HepG2 (cell line): ENCODE measurements around the gene DPH7. TPM values are rescaled to one million over a fixed set of nuclear protein-coding genes. Genes with fewer than 3 reads are reported as not detected.

Experiments
- DMAP1 ChIP-seq: IDR thresholded peaks from 2 replicates; pipeline ENCODE4 v1.6.1; 2016
- ELF1 ChIP-seq: sonication (generic); formaldehyde crosslinking; IDR thresholded peaks from 2 replicates; pipeline ENCODE4 v1.4.0; 2020; ENCODE audit warnings: missing genetic modification reagents
- GTF3A ChIP-seq: sonication (generic); formaldehyde crosslinking; conservative IDR thresholded peaks from 2 replicates; pipeline ENCODE4 v1.4.0; 2020; ENCODE audit warnings: mild to moderate bottlenecking, missing genetic modification reagents
- HNF4G ChIP-seq, 2 experiments: sonication (generic) in 1 of 2; formaldehyde crosslinking in 1 of 2; IDR thresholded peaks; 2 replicates each; pipeline versions ENCODE4 v1.4.0 to v1.6.1; 2011 to 2020; ENCODE audit warnings: borderline replicate concordance in 2 of 2, low read depth in 2 of 2, mild to moderate bottlenecking in 2 of 2, low read length in 1 of 2, missing genetic modification reagents in 1 of 2, moderate library complexity in 1 of 2
- TCF7 ChIP-seq: sonication (generic); IDR thresholded peaks from 2 replicates; pipeline ENCODE4 v1.6.1; 2016; ENCODE audit warnings: antibody characterized with exemption, low read depth
- ZKSCAN5 ChIP-seq: sonication (generic); formaldehyde crosslinking; IDR thresholded peaks from 2 replicates; pipeline ENCODE4 v1.5.1; 2020; ENCODE audit warnings: mild to moderate bottlenecking, missing genetic modification reagents
- ZMYM4 ChIP-seq: sonication (generic); formaldehyde crosslinking; IDR thresholded peaks from 2 replicates; pipeline ENCODE4 v1.8.1; 2023; ENCODE audit warnings: mild to moderate bottlenecking, missing genetic modification reagents
- ZNF44 ChIP-seq: sonication (generic); formaldehyde crosslinking; IDR thresholded peaks from 2 replicates; pipeline ENCODE4 v1.5.1; 2020; ENCODE audit warnings: mild to moderate bottlenecking, missing genetic modification reagents
- ZNF451 ChIP-seq: sonication (generic); formaldehyde crosslinking; IDR thresholded peaks from 2 replicates; pipeline ENCODE4 v1.5.0; 2020; ENCODE audit warnings: mild to moderate bottlenecking, missing genetic modification reagents
- ZNF777 ChIP-seq: sonication (generic); formaldehyde crosslinking; IDR thresholded peaks from 2 replicates; pipeline ENCODE4 v1.4.0; 2020; ENCODE audit warnings: missing genetic modification reagents
- polyA plus RNA-seq, 8 experiments: library from polyadenylated mRNA; depleted of rRNA in 3 of 8; stranded (reverse) in 7 of 8; unstranded in 1 of 8; fragments of >200 nt; fragmentation: Illumina TruSeq in 4 of 8; extraction: Trizol in 4 of 8; gene quantifications; 2 replicates each; pipeline versions ENCODE4 v1.2.1 to v1.2.3, GENCODE V29; 2011 to 2016; ENCODE audit warnings: low read depth in 4 of 8, missing spikeins in 1 of 8, mixed read lengths in 1 of 8; ENCODE audit not compliant: insufficient read depth in 1 of 8
- total RNA-seq, 5 experiments: library from RNA; depleted of rRNA; stranded (reverse); fragments of >200 nt; fragmentation: Illumina TruSeq; extraction: Trizol; gene quantifications; 2 replicates each; pipeline ENCODE4 v1.2.3, GENCODE V29; 2016; ENCODE audit warnings: low read depth in 1 of 5
- TF ChIP-seq, protein P1 (sequence below): sonication (generic); formaldehyde crosslinking; IDR thresholded peaks from 2 replicates; pipeline ENCODE4 v1.4.0; 2020; ENCODE audit warnings: missing genetic modification reagents
- TF ChIP-seq, protein P2 (sequence below): sonication (generic); formaldehyde crosslinking; IDR thresholded peaks from 2 replicates; pipeline ENCODE4 v1.4.0; 2020; ENCODE audit warnings: missing genetic modification reagents, borderline replicate concordance
- TF ChIP-seq, protein P3 (sequence below): sonication (generic); formaldehyde crosslinking; IDR thresholded peaks from 2 replicates; pipeline ENCODE4 v1.5.0; 2020; ENCODE audit warnings: mild to moderate bottlenecking, missing genetic modification reagents

The DPH7 gene
- total and polyA plus RNA-seq, 2 of the 13 experiments (the other 11 are each of a cell fraction or from before 2014, with no cell fraction given) = 27.6 to 31.6 TPM

DNA sequence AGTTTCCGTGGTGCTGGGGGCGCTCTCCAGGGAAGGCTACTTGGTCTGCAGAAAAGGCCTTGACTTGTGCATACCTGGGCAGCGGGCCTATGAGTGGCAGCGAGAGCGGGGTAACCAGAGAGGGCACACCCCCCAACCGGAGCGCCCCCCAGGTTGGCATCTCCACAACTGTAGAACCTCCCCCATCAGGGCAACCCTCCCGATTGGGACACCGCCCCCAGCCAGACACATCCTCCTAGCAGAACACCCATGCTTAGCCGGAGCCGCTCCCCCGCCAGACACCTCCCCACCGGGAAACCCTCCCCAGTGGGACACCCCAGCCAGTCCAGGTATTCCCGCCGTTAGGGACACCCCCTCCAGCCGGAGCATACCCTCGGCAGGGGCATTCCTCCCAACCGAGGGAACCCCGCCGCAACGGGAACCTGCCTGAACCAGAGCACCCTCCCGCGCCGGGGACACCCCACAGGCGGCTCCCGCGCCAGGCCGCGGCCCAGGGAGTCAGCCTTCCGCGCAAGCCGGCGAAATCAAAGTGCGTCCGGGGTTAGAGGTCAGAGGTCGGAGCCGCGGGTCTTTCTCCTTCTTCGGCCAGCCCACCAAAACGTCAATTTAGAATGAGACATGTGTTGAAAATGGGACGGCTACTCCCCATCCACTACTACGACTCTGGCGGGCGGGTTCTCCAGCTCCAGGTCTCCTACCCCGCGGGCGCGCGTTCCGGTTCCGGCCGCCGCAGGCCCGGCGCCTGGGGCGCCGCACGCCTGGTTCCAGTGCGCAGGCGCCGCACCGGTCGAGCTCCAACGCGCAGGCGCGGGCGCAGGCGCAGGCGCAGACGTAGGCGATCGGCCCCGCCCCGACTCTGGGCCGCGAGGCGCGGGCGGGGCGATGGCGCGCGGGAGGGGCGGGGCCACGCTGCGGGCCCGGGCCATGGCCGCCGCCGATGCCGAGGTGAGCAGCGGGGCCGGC is 39.7 kb upstream of the DPH7 start, which contains the start of gene EHMT1 (continued):
- TF ChIP-seq, protein P1, sequence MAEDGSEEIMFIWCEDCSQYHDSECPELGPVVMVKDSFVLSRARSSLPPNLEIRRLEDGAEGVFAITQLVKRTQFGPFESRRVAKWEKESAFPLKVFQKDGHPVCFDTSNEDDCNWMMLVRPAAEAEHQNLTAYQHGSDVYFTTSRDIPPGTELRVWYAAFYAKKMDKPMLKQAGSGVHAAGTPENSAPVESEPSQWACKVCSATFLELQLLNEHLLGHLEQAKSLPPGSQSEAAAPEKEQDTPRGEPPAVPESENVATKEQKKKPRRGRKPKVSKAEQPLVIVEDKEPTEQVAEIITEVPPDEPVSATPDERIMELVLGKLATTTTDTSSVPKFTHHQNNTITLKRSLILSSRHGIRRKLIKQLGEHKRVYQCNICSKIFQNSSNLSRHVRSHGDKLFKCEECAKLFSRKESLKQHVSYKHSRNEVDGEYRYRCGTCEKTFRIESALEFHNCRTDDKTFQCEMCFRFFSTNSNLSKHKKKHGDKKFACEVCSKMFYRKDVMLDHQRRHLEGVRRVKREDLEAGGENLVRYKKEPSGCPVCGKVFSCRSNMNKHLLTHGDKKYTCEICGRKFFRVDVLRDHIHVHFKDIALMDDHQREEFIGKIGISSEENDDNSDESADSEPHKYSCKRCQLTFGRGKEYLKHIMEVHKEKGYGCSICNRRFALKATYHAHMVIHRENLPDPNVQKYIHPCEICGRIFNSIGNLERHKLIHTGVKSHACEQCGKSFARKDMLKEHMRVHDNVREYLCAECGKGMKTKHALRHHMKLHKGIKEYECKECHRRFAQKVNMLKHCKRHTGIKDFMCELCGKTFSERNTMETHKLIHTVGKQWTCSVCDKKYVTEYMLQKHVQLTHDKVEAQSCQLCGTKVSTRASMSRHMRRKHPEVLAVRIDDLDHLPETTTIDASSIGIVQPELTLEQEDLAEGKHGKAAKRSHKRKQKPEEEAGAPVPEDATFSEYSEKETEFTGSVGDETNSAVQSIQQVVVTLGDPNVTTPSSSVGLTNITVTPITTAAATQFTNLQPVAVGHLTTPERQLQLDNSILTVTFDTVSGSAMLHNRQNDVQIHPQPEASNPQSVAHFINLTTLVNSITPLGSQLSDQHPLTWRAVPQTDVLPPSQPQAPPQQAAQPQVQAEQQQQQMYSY (CRISPR knock-in tag) = peak; percentile 35; the same call in 1 of the 2 replicates
- TF ChIP-seq TCF7 = peak; percentile 29; the same call in 1 of the 2 replicates
- TF ChIP-seq ELF1 (CRISPR knock-in tag) = peak; percentile 61
- 0 out of 2 replicates have a peak, but pooled peaks have one; percentile 22 for TF ChIP-seq ZNF777 (CRISPR knock-in tag)
- peak; percentile 48; the same call in 1 of the 2 replicates for TF ChIP-seq ZNF44 (CRISPR knock-in tag)
- TF ChIP-seq, protein P2, sequence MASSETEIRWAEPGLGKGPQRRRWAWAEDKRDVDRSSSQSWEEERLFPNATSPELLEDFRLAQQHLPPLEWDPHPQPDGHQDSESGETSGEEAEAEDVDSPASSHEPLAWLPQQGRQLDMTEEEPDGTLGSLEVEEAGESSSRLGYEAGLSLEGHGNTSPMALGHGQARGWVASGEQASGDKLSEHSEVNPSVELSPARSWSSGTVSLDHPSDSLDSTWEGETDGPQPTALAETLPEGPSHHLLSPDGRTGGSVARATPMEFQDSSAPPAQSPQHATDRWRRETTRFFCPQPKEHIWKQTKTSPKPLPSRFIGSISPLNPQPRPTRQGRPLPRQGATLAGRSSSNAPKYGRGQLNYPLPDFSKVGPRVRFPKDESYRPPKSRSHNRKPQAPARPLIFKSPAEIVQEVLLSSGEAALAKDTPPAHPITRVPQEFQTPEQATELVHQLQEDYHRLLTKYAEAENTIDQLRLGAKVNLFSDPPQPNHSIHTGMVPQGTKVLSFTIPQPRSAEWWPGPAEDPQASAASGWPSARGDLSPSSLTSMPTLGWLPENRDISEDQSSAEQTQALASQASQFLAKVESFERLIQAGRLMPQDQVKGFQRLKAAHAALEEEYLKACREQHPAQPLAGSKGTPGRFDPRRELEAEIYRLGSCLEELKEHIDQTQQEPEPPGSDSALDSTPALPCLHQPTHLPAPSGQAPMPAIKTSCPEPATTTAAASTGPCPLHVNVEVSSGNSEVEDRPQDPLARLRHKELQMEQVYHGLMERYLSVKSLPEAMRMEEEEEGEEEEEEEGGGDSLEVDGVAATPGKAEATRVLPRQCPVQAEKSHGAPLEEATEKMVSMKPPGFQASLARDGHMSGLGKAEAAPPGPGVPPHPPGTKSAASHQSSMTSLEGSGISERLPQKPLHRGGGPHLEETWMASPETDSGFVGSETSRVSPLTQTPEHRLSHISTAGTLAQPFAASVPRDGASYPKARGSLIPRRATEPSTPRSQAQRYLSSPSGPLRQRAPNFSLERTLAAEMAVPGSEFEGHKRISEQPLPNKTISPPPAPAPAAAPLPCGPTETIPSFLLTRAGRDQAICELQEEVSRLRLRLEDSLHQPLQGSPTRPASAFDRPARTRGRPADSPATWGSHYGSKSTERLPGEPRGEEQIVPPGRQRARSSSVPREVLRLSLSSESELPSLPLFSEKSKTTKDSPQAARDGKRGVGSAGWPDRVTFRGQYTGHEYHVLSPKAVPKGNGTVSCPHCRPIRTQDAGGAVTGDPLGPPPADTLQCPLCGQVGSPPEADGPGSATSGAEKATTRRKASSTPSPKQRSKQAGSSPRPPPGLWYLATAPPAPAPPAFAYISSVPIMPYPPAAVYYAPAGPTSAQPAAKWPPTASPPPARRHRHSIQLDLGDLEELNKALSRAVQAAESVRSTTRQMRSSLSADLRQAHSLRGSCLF (CRISPR knock-in tag) = no peak
- TF ChIP-seq ZNF451 (CRISPR knock-in tag) = no peak
- TF ChIP-seq DMAP1 (CRISPR knock-in tag) = peak; percentile 64; the same call in 1 of the 2 replicates
- TF ChIP-seq ZMYM4 (CRISPR knock-in tag) = 0 out of 2 replicates have a peak, but pooled peaks have one; percentile 43
- no peak for TF ChIP-seq GTF3A
- no peak for TF ChIP-seq ZKSCAN5 (CRISPR knock-in tag)
- no peak for TF ChIP-seq HNF4G (IDR thresholded peaks at IDR 0.05; ENCODE audit: borderline replicate concordance, low read depth, low read length)
- TF ChIP-seq HNF4G (CRISPR knock-in tag; IDR thresholded peaks at IDR 0.05; ENCODE audit: borderline replicate concordance, low read depth) = no peak
- TF ChIP-seq, protein P3, sequence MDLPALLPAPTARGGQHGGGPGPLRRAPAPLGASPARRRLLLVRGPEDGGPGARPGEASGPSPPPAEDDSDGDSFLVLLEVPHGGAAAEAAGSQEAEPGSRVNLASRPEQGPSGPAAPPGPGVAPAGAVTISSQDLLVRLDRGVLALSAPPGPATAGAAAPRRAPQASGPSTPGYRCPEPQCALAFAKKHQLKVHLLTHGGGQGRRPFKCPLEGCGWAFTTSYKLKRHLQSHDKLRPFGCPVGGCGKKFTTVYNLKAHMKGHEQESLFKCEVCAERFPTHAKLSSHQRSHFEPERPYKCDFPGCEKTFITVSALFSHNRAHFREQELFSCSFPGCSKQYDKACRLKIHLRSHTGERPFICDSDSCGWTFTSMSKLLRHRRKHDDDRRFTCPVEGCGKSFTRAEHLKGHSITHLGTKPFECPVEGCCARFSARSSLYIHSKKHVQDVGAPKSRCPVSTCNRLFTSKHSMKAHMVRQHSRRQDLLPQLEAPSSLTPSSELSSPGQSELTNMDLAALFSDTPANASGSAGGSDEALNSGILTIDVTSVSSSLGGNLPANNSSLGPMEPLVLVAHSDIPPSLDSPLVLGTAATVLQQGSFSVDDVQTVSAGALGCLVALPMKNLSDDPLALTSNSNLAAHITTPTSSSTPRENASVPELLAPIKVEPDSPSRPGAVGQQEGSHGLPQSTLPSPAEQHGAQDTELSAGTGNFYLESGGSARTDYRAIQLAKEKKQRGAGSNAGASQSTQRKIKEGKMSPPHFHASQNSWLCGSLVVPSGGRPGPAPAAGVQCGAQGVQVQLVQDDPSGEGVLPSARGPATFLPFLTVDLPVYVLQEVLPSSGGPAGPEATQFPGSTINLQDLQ (CRISPR knock-in tag) = 0 out of 2 replicates have a peak, but pooled peaks have one; percentile 57
